IMR-90 (cell line): ENCODE results near the gene MYO1D.

Experiments
- CTCF ChIP-seq: conservative IDR thresholded peaks from 2 replicates; pipeline ENCODE4 v1.5.1; 2012; ENCODE audit warnings: mild to moderate bottlenecking, low read depth, low read length, improper control_type of control experiment
- MAFK ChIP-seq: IDR thresholded peaks from 2 replicates; pipeline ENCODE4 v1.6.1; 2012; ENCODE audit warnings: low read depth, low read length, improper control_type of control experiment

GRCh38 chr17:32693194-32693897, 183.6 kb downstream of the MYO1D start:
- TF ChIP-seq CTCF, result no peak
- TF ChIP-seq MAFK, result no peak
